Neuronal stem cell (in vitro differentiated cells): ENCODE data around the gene FTCD.

Source experiments
- DNase-seq: peaks from one replicate; pipeline ENCODE4 v3.0.0-alpha.2; 2013; ENCODE audit warnings: low spot score
- H2AFZ ChIP-seq: one replicate; pipeline ENCODE4 v1.6.1; 2013; ENCODE audit warnings: mild to moderate bottlenecking, low read length, inconsistent platforms
- H2AK5ac ChIP-seq: 2 replicates; pipeline ENCODE4 v1.6.1; 2013; ENCODE audit warnings: low read depth, mild to moderate bottlenecking, inconsistent platforms, low read length, moderate library complexity, mixed read lengths
- H2BK120ac ChIP-seq: 2 replicates; pipeline ENCODE4 v1.6.1; 2013; ENCODE audit warnings: low read depth, mild to moderate bottlenecking, inconsistent platforms, low read length, moderate library complexity, mixed read lengths
- H2BK12ac ChIP-seq: one replicate; pipeline ENCODE4 v1.6.1; 2013; ENCODE audit warnings: low read length, inconsistent platforms
- H2BK15ac ChIP-seq: 2 replicates; pipeline ENCODE4 v1.6.1; 2013; ENCODE audit warnings: mild to moderate bottlenecking, low read length, inconsistent platforms, mixed read lengths
- H2BK5ac ChIP-seq: one replicate; pipeline ENCODE4 v1.6.1; 2013; ENCODE audit warnings: inconsistent platforms, mild to moderate bottlenecking, low read length, moderate library complexity
- H3K14ac ChIP-seq: one replicate; pipeline ENCODE4 v1.6.1; 2013; ENCODE audit warnings: low read length, inconsistent platforms
- H3K18ac ChIP-seq: 2 replicates; pipeline ENCODE4 v1.6.1; 2013; ENCODE audit warnings: low read length, inconsistent platforms
- H3K23ac ChIP-seq: 2 replicates; pipeline ENCODE4 v1.6.1; 2013; ENCODE audit warnings: low read depth, mild to moderate bottlenecking, mixed read lengths, low read length, inconsistent platforms; ENCODE audit not compliant: poor library complexity
- H3K27ac ChIP-seq: replicated peaks from 3 replicates; pipeline ENCODE4 v1.5.1; 2013; ENCODE audit warnings: low read length, inconsistent platforms
- H3K27me3 ChIP-seq, 3 experiments: 2 replicates each; pipeline ENCODE4 v1.6.1; 2013; ENCODE audit warnings: low read length in 3 of 3, mild to moderate bottlenecking in 2 of 3, inconsistent platforms in 1 of 3, low read depth in 1 of 3, mixed read lengths in 1 of 3, moderate library complexity in 1 of 3; ENCODE audit not compliant: control insufficient read depth in 3 of 3, insufficient read depth in 3 of 3
- H3K36me3 ChIP-seq, 2 donors: replicated peaks in 1 of 2; 2 replicates each; pipeline ENCODE4 v1.6.1; 2013; ENCODE audit warnings: low read length in 2 of 2; ENCODE audit not compliant: control insufficient read depth in 2 of 2, insufficient read depth in 2 of 2
- H3K4ac ChIP-seq: 2 replicates; pipeline ENCODE4 v1.6.1; 2013; ENCODE audit warnings: inconsistent platforms, mild to moderate bottlenecking, low read length, moderate library complexity
- H3K4me1 ChIP-seq, 2 donors: 1 replicate in 1 of 2; 2 replicates in 1 of 2; pipeline ENCODE4 v1.6.1; 2013; ENCODE audit warnings: low read length in 2 of 2, low read depth in 1 of 2; ENCODE audit not compliant: control insufficient read depth in 2 of 2, insufficient read depth in 1 of 2
- H3K4me2 ChIP-seq: one replicate; pipeline ENCODE4 v1.6.1; 2013; ENCODE audit warnings: mild to moderate bottlenecking, low read length, inconsistent platforms; ENCODE audit not compliant: insufficient read depth, poor library complexity, severe bottlenecking
- H3K4me3 ChIP-seq, 2 donors: 2 replicates each; pipeline ENCODE4 v1.5.1; 2013; ENCODE audit warnings: low read length in 2 of 2, mild to moderate bottlenecking in 2 of 2, inconsistent platforms in 1 of 2, moderate library complexity in 1 of 2
- H3K79me1 ChIP-seq: one replicate; pipeline ENCODE4 v1.6.1; 2013; ENCODE audit warnings: low read depth, mild to moderate bottlenecking, inconsistent platforms, low read length, moderate library complexity
- H3K9ac ChIP-seq: one replicate; pipeline ENCODE4 v1.6.1; 2013; ENCODE audit warnings: mild to moderate bottlenecking, low read depth, low read length, inconsistent platforms; ENCODE audit not compliant: poor library complexity
- H3K9me3 ChIP-seq, 2 donors: replicated peaks in 1 of 2; 2 replicates each; pipeline versions ENCODE3 to v1.6.1; 2013; ENCODE audit warnings: low read length in 2 of 2, mild to moderate bottlenecking in 2 of 2, inconsistent platforms in 1 of 2, low read depth in 1 of 2, mixed read lengths in 1 of 2, moderate library complexity in 1 of 2; ENCODE audit not compliant: control insufficient read depth in 2 of 2, insufficient read depth in 1 of 2
- H4K8ac ChIP-seq: one replicate; pipeline ENCODE4 v1.6.1; 2013; ENCODE audit warnings: low read depth, mild to moderate bottlenecking, inconsistent platforms, low read length, moderate library complexity
- H4K91ac ChIP-seq: one replicate; pipeline ENCODE4 v1.6.1; 2013; ENCODE audit warnings: low read length, low read depth, mild to moderate bottlenecking, inconsistent platforms; ENCODE audit not compliant: poor library complexity
- WGBS, 2 donors: extraction: QIAGEN DNeasy Blood & Tissue Kit; methylation state at CpG; one replicate each; pipeline ENCODE4 v1.1.7; 2013; ENCODE audit warnings: missing lambda C conversion rate in 2 of 2, mixed read lengths in 1 of 2; ENCODE audit not compliant: insufficient read length in 2 of 2, insufficient replicate concordance in 1 of 2; ENCODE audit errors: extremely low coverage in 2 of 2; 5-methylcytosine and 5-hydroxymethylcytosine counted together

Gene FTCD

GRCh38 chr21:46116189-46116775 lies 39.1 kb downstream of the FTCD start:
- Histone ChIP-seq H3K36me3 (peaks cover 0 to 3% of the 10 kb centered on the region in 2 donors), H3K14ac (no peak overlapping the region), H2BK5ac (no peak overlapping the region), H2AK5ac (peak overlapping the region; percentile 63), H2AFZ (no peak overlapping the region), H3K27me3 (no peaks in the 10 kb centered on the region), H3K18ac (peak overlapping the region; percentile 4), H3K79me1 (peaks cover 8% of the 10 kb centered on the region), H3K4me1 (no peaks in the 10 kb centered on the region), H4K91ac (no peak overlapping the region), H3K23ac (peak overlapping the region; percentile 55), H2BK120ac (no peak overlapping the region), H3K9me3 (peaks cover 0 to 5% of the 10 kb centered on the region in 2 donors), H3K4me3 (no peak overlapping the region), H4K8ac (no peak overlapping the region), H2BK12ac (no peak overlapping the region), H3K4ac (no peak overlapping the region), H3K4me2 (no peak overlapping the region), H3K9ac (no peak overlapping the region), H2BK15ac (no peak overlapping the region), H3K27ac (no peak overlapping the region)
- DNase-seq: no peak
- no CpG with 5 or more reads among the region's 20 CpGs for WGBS, 2 donors

GRCh38 chr21:46115441-46116188 lies 39.8 kb downstream of the FTCD start:
- Histone ChIP-seq H3K4me1 (no peaks in the 10 kb centered on the region), H2BK120ac (no peak overlapping the region), H4K91ac (no peak overlapping the region), H3K27me3 (no peaks in the 10 kb centered on the region), H3K4me2 (no peak overlapping the region), H2AK5ac (peak overlapping the region; percentile 56), H3K9ac (no peak overlapping the region), H3K9me3 (peaks cover 0 to 5% of the 10 kb centered on the region in 2 donors), H3K4ac (no peak overlapping the region), H2AFZ (no peak overlapping the region), H3K4me3 (no peak overlapping the region), H3K79me1 (peaks cover 8% of the 10 kb centered on the region), H3K18ac (no peak overlapping the region), H3K36me3 (peaks cover 0 to 3% of the 10 kb centered on the region in 2 donors), H4K8ac (no peak overlapping the region), H2BK15ac (no peak overlapping the region), H3K14ac (peak overlapping the region; percentile 56), H2BK5ac (no peak overlapping the region), H3K27ac (no peak overlapping the region), H2BK12ac (no peak overlapping the region), H3K23ac (no peak overlapping the region)
- no CpG with 5 or more reads among the region's 17 CpGs for WGBS, 2 donors
- DNase-seq: no peak

- H3K4ac ChIP-seq: no peak overlapping the region
- H3K18ac ChIP-seq: no peak overlapping the region
- H3K23ac ChIP-seq: no peak overlapping the region
- H2BK15ac ChIP-seq: no peak overlapping the region
- no peaks in the 10 kb centered on the region for H3K27me3 ChIP-seq
- H3K4me2 ChIP-seq: no peak overlapping the region
- no peak overlapping the region for H2AFZ ChIP-seq
- no peak overlapping the region for H2BK12ac ChIP-seq
- no peak overlapping the region for H2BK5ac ChIP-seq
- H4K8ac ChIP-seq: no peak overlapping the region
- H2BK120ac ChIP-seq: no peak overlapping the region
- H4K91ac ChIP-seq: no peak overlapping the region
- no peak overlapping the region for H3K27ac ChIP-seq
- WGBS, 2 donors: no CpG with 5 or more reads among the region's 4 CpGs
- peak overlapping the region in 1 of 2 donors; percentile 50 for H3K4me3 ChIP-seq
- H3K14ac ChIP-seq: no peak overlapping the region
- H3K36me3 ChIP-seq: peaks cover 0 to 3% of the 10 kb centered on the region in 2 donors
- H3K79me1 ChIP-seq: peaks cover 5% of the 10 kb centered on the region
- H3K9me3 ChIP-seq: peaks cover 0 to 5% of the 10 kb centered on the region in 2 donors
- DNase-seq: no peak
- no peak overlapping the region for H2AK5ac ChIP-seq
- no peak overlapping the region for H3K9ac ChIP-seq
- H3K4me1 ChIP-seq: no peaks in the 10 kb centered on the region
These were observed 40.4 kb downstream of the FTCD start for GRCh38 chr21:46114963-46115362.

- no peak overlapping the region for H4K8ac ChIP-seq
- peaks cover 6% of the 10 kb centered on the region for H3K79me1 ChIP-seq
- peaks cover 0 to 3% of the 10 kb centered on the region in 2 donors for H3K36me3 ChIP-seq
- no peak overlapping the region for H3K27ac ChIP-seq
- H3K9ac ChIP-seq: no peak overlapping the region
- H2BK120ac ChIP-seq: no peak overlapping the region
- H2BK15ac ChIP-seq: no peak overlapping the region
- H2BK12ac ChIP-seq: no peak overlapping the region
- H2AFZ ChIP-seq: no peak overlapping the region
- no peak for DNase-seq
- no peak overlapping the region for H3K18ac ChIP-seq
- H3K4me3 ChIP-seq: peak overlapping the region in 1 of 2 donors; percentile 26
- no peak overlapping the region for H3K4me2 ChIP-seq
- H3K27me3 ChIP-seq: no peaks in the 10 kb centered on the region
- no CpG with 5 or more reads among the region's 16 CpGs for WGBS, 2 donors
- H3K9me3 ChIP-seq: peaks cover 0 to 5% of the 10 kb centered on the region in 2 donors
- H3K14ac ChIP-seq: no peak overlapping the region
- no peak overlapping the region for H2BK5ac ChIP-seq
- H3K4ac ChIP-seq: no peak overlapping the region
- no peak overlapping the region for H4K91ac ChIP-seq
- H3K4me1 ChIP-seq: no peaks in the 10 kb centered on the region
- no peak overlapping the region for H2AK5ac ChIP-seq
- H3K23ac ChIP-seq: no peak overlapping the region
These were observed 41.7 kb downstream of the FTCD start for GRCh38 chr21:46113497-46114176.
